Chondrocyte (in vitro differentiated cells): ENCODE results near the gene TANGO2. TPM values are rescaled to one million over a fixed set of nuclear protein-coding genes. Genes with fewer than 3 reads are reported as not detected.

ENCODE experiments used
- DNase-seq: peaks from one replicate; pipeline ENCODE4 v3.0.0; 2021; ENCODE audit warnings: mixed read lengths, low spot score
- H3K27ac Mint-ChIP-seq: one replicate; pipeline ENCODE4 v1.8.0; 2021; ENCODE audit warnings: mild to moderate bottlenecking, moderate library complexity, mixed read lengths; ENCODE audit not compliant: unreplicated experiment
- H3K27me3 Mint-ChIP-seq: 2 replicates; pipeline ENCODE4 v1.8.0; 2021; ENCODE audit warnings: low read depth, mixed read lengths
- H3K36me3 Mint-ChIP-seq: 2 replicates; pipeline ENCODE4 v1.8.0; 2021; ENCODE audit warnings: low read depth, mixed read lengths
- H3K4me1 Mint-ChIP-seq: 2 replicates; pipeline ENCODE4 v1.8.0; 2021; ENCODE audit warnings: low read depth, mild to moderate bottlenecking, mixed read lengths
- H3K4me3 Mint-ChIP-seq: one replicate; pipeline ENCODE4 v1.8.0; 2021; ENCODE audit warnings: mild to moderate bottlenecking, moderate library complexity, mixed read lengths; ENCODE audit not compliant: unreplicated experiment
- H3K9me3 Mint-ChIP-seq: 2 replicates; pipeline ENCODE4 v1.8.0; 2021; ENCODE audit warnings: low read depth, mixed read lengths
- total RNA-seq: library from RNA; stranded (reverse); gene quantifications from 3 replicates; pipeline ENCODE4 v1.2.1, GENCODE V29; 2021
- TF ChIP-seq, protein P1 (sequence below): fragments of 200-600 bp; sonication (generic); IDR thresholded peaks from 2 replicates; pipeline ENCODE4 v1.5.0; 2021; ENCODE audit warnings: antibody characterized with exemption, mild to moderate bottlenecking, moderate library complexity

The TANGO2 gene
- total RNA-seq, 1 donor from 2014 or later = 30.1 TPM

DNA sequence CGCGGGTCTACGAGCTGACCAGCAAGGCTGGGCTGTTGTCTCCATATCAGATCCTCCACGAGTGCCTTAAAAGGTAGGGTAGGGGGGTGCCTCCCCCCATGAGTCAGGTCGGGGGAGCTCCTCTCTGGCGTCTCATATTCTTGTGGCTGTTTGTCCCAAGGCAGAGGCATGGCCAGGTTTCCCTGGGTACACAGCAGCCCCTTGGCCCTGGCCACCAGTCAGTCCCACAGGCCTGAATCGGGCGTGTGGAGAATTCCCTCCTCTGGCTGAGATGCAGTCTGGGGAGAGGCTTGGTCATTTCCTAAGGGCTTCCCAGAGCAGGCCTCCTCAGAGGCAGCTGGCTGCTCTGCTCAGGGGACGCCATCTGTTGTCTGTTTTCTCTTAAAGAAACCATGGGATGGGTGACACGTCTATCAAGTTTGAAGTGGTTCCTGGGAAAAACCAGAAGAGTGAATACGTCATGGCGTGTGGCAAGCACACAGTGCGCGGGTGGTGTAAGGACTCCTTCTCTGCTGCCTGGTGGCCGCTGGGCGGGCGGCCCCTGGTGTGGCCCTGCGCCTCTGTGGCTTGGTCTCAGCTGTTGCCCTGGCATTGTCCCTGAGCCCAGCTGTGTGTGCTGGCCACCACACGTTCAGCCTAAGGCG, 85.4 kb downstream of the TANGO2 start:
- TF ChIP-seq, protein P1, sequence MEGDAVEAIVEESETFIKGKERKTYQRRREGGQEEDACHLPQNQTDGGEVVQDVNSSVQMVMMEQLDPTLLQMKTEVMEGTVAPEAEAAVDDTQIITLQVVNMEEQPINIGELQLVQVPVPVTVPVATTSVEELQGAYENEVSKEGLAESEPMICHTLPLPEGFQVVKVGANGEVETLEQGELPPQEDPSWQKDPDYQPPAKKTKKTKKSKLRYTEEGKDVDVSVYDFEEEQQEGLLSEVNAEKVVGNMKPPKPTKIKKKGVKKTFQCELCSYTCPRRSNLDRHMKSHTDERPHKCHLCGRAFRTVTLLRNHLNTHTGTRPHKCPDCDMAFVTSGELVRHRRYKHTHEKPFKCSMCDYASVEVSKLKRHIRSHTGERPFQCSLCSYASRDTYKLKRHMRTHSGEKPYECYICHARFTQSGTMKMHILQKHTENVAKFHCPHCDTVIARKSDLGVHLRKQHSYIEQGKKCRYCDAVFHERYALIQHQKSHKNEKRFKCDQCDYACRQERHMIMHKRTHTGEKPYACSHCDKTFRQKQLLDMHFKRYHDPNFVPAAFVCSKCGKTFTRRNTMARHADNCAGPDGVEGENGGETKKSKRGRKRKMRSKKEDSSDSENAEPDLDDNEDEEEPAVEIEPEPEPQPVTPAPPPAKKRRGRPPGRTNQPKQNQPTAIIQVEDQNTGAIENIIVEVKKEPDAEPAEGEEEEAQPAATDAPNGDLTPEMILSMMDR = no peak
- Mint-ChIP-seq H3K27me3 (no peaks in the 10 kb centered on the region), H3K4me1 (no peaks in the 10 kb centered on the region), H3K4me3 (no peak overlapping the region), H3K9me3 (no peaks in the 10 kb centered on the region), H3K36me3 (peaks cover 13% of the 10 kb centered on the region), H3K27ac (no peak overlapping the region)
- peak; percentile 54 for DNase-seq

DNA sequence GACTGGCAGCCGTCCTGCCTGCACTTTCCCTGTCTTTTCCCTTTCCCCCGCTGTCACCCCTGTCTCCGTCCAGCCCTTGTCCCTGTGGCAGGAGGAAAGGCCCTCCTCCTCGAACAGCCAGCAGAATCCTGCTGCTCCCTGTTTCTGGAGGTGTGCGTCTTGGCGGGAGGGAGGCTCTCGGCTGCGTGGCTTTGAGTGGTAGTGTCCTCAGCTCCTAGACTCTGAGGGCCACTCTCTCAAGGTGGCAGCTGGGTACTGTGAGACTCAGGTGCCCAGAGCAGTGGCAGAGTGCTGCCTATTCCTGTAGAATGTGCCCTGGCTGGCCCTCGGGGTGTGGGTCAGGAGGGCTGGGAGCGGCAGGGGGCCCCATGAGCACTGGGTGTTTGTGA, 85.9 kb downstream of the TANGO2 start:
- TF ChIP-seq, protein P1 = no peak
- Mint-ChIP-seq H3K9me3 (no peaks in the 10 kb centered on the region), H3K27ac (no peak overlapping the region), H3K27me3 (no peaks in the 10 kb centered on the region), H3K4me1 (peaks cover under 1% of the 10 kb centered on the region), H3K4me3 (no peak overlapping the region), H3K36me3 (peaks cover 13% of the 10 kb centered on the region)
- peak; percentile 67 for DNase-seq

DNA sequence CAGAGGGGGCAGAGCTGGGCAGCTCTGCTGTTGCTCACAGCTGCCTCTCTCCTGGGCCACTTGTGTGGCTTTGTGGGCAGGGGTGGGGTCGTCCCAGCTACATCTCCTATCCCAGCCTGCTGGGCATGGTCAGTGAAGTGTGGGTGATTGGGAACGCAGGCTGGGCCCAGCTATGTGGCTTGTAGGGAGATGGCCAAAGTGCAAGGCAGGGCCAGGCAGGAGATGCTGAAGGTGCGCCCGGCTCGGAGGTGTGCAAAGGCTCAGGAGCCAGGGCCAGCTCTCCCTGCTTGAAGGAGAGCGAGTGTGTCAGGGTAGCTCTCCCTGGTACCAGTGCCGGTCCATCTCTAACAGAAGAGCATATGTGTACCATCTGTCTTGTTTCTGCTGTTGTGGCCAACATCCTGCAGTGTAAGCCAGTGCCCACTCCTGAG, 86.6 kb downstream of the TANGO2 start:
- peaks cover 13% of the 10 kb centered on the region for H3K36me3 Mint-ChIP-seq
- H3K27me3 Mint-ChIP-seq = no peaks in the 10 kb centered on the region
- H3K4me1 Mint-ChIP-seq = peaks cover 3% of the 10 kb centered on the region
- no peaks in the 10 kb centered on the region for H3K9me3 Mint-ChIP-seq
- no peak overlapping the region for H3K27ac Mint-ChIP-seq
- H3K4me3 Mint-ChIP-seq = no peak overlapping the region
- DNase-seq = peak; percentile 63
- TF ChIP-seq, protein P1 = no peak

DNA sequence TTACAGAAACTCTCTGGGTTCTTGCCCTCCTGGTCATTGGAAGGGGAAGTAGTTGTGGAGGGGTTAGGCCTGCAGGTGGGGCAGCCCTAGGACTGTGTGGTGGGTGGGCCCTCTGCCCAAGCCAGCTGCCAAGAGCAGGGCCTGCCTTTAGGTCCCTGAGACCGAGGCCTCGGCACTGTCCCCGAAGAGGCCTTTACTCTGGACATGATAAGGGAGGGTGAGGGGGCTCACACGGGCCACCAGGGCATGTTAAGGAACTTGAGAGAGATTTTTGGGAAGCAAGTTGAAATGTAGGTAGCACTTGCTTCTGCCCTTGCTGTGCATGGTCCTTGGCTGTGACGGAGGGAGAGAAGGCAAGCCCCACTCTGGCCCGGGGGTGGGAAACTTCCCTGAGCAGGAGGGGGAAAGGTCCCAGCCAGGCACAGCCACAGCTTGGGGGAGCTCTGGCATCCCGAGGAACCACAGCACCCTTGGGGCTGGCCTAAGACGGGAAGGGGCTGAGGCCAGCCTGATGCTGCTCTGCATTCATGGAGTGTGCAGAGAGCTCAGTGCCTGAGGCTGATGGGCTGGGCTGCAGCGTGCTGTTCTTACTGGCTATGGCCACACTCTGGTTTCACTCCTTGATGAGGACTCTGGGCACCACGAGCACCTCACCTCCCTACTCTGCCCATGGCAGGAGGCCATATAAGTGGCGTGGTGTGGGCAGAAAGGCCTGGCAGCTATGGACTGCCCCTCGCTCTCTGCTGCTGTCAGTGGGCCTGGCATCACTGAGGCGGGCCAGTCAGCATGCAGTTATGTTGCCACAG, 87.2 kb downstream of the TANGO2 start:
- TF ChIP-seq, protein P1 = no peak

DNA sequence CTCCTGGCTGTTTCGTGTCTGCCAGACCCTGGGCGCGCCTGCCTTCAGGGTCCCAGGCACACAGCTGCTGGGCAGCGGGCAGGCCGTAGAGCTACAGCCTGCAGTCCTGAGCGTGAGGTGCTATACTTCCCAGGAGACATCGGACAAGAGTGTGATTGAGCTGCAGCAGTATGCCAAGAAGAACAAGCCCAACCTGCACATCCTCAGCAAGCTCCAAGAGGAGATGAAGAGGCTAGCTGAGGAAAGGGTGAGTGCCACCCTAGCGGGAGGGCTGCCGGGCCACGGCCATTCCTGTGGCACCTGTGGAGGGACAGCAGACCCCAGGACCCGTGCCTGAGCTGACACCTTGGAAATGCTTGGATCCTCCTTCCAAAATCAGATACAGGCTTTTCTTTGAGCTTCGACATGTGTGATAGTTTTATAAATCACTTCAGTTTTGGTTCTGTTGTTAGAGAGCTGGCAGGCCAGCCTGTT, 87.9 kb downstream of the TANGO2 start:
- H3K27ac Mint-ChIP-seq = no peak overlapping the region
- H3K4me1 Mint-ChIP-seq = peaks cover 3% of the 10 kb centered on the region
- peaks cover 12% of the 10 kb centered on the region for H3K36me3 Mint-ChIP-seq
- no peaks in the 10 kb centered on the region for H3K27me3 Mint-ChIP-seq
- peak; percentile 80 for DNase-seq
- no peaks in the 10 kb centered on the region for H3K9me3 Mint-ChIP-seq
- TF ChIP-seq, protein P1 = no peak
- H3K4me3 Mint-ChIP-seq = no peak overlapping the region

More for the DNA sequence above, 87.2 kb downstream of the TANGO2 start:
- DNase-seq = peak; percentile 81
- H3K4me1 Mint-ChIP-seq = peaks cover 3% of the 10 kb centered on the region
- peak overlapping the region; percentile 45 for H3K27ac Mint-ChIP-seq
- no peaks in the 10 kb centered on the region for H3K9me3 Mint-ChIP-seq
- H3K36me3 Mint-ChIP-seq = peaks cover 13% of the 10 kb centered on the region
- no peaks in the 10 kb centered on the region for H3K27me3 Mint-ChIP-seq
- no peak overlapping the region for H3K4me3 Mint-ChIP-seq
